ENCODE data around the gene ABCC10.
"Not testable (repeated sequence)": the region's sequence is repeated elsewhere in the genome, so short reads cannot be mapped to it uniquely, and the experiment has no call there.

ABCC10 gene

DNA sequence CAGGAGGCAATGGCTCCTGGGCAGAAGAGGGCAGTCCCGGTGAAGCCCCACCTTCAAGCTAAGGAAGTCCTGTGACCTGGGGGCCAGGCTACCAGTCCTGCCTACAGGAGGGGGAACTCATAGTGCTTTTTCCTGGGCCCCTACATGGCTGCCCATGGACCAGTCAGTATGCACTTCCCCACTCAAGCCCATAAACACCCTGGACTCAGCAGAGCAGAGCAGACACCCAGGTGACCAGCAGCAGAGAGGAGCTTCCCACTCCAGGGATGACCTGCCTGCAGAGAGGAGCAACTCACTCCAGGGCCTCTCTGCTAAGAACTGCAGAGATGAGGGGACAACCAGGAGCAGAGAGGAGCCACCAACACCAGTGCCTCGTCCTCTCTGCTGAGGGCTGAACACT is 14.3 kb upstream of the ABCC10 start:
- DNase-seq: no peak

GRCh38 chr6:43415275-43415674 is 12.1 kb upstream of the ABCC10 start:
- not testable (repeated sequence) for DNase-seq

DNA sequence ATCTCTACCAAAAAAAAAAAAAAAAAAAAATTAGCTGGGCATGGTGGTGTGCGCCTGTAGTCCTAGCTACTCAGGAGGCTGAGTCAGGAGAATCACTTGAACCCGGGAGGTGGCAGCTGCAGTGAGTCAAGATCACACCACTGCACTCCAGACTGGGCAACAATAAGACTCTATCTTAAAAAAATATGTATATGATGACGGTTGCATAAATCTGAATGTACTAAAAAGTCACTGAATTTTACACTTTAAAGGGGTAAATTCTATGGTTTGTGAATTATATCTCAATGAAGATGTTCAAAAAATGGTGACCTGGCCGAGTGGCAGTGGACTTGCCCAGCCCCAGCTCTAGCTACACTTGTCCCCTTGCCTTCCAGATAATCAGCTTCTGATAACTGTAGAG is 10.4 kb upstream of the ABCC10 start:
- no peak for DNase-seq

DNA sequence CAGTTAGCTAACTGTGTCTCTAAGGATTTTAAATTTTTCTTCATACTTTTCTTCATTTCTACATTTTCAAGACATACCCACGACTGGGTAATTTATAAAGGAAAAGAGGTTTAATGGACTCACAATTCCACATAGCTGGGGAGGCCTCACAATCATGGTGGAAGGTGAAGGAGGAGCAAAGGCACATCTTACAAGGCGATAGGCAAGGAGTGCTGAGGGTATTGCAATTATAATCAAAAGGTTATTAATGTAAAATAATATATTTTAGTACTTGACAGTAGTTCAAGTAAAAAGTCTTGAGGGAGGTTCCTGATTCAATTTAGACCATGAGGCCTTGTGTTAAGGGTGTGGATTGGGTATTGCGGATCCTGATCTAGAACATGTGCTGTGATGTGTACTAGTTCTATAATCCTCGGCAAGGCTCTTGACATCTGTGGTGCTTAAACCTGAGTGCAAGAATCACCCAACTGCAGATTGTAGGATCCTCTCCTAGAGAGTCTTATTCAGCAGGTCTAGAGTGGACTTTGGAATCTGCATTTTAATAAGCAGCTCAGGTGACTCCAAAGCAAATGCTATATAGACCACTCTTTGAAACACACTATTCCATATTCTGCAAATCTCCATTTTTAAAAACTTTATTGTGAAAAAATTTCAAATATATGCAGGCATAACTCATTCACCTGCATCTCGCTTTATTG is 7.2 kb upstream of the ABCC10 start:
- no peak for DNase-seq

GRCh38 chr6:43421831-43422230 is 5.5 kb upstream of the ABCC10 start:
- DNase-seq: no peak

DNA sequence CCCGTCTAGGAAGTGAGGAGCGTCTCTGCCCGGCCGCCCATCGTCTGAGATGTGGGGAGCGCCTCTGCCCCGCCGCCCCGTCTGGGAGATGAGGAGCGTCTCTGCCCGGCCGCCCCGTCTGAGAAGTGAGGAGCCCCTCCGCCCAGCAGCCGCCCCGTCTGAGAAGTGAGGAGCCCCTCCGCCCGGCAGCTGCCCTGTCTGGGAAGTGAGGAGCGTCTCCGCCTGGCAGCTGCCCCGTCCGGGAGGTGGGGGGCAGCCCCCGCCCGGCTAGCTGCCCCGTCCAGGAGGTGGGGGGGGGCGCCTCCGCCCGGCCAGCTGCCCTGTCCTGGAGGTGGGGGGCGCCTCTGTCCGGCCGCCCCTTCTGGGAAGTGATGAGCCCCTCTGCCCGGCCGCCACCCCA is 2.3 kb upstream of the ABCC10 start:
- not testable (repeated sequence) for DNase-seq

DNA sequence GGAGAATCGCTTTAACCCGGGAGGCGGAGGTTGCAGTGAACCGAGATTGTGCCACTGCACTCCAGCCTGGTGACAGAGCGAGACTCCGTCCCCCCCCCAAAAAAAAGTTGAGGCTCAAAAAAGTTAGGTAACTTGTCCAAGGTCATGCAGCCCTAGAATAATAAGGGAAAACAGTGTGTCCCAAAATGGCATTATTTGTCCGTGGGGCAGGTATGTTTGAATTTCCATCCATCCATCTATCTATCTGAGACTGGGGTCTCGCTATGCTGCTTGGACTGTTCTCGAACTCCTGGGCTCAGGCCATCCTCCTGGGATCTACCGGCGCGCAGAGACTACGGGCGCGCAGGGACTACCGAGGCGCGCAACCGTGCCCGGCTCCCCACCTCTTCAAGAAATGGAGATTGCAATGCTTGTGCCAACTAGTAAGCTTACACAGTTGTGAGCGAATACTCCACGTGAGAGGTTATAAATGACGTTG is 374 bp upstream of the ABCC10 start:
- DNase-seq: no peak

- no peak for DNase-seq
These were observed 800 bp downstream of the ABCC10 start for GRCh38 chr6:43428112-43428570.

GRCh38 chr6:43428874-43429273 is 1.5 kb downstream of the ABCC10 start:
- DNase-seq: no peak

DNA sequence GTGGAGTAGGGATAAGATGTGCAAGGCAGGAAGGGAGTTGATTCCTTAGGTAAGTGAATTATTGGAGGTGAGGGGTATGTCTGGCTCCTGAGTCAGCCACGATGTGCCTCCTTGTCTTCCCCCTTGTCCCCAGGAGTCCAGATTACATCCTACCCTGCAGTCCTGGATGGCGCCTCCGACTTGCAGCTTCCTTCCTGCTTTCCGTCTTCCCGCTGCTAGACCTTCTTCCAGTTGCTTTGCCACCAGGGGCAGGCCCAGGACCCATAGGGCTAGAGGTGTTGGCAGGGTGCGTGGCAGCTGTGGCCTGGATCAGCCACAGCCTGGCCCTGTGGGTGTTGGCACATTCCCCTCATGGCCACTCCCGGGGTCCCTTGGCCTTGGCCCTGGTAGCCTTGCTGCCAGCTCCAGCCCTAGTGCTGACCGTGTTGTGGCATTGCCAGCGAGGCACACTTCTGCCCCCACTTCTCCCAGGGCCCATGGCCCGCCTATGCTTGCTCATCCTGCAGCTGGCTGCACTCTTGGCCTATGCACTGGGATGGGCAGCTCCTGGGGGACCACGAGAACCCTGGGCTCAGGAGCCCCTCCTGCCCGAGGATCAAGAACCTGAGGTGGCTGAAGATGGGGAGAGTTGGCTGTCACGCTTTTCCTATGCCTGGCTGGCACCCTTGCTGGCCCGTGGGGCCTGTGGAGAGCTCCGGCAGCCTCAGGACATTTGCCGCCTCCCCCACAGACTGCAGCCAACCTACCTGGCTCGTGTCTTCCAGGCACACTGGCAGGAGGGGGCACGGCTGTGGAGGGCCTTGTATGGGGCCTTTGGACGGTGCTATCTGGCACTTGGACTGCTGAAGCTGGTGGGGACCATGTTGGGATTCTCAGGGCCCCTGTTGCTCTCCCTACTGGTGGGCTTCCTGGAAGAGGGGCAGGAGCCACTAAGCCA is 4.9 kb downstream of the ABCC10 start:
- DNase-seq: no peak

DNA sequence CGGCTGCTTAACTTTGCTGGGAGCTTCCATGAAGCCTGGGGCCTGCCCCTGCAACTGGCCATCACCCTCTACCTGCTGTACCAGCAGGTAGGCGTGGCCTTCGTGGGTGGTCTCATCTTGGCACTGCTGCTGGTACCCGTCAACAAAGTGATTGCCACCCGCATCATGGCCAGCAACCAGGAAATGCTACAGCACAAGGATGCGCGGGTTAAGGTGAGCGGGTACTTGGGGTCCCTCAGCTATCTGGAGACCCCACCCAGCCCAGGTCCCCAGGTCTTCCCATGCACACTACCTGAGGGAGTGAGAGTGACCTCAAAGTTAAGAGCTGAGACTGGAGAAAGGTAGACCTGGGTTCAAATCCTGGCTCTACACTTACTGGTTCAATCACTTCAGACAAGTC is 5.8 kb downstream of the ABCC10 start:
- no peak for DNase-seq

DNA sequence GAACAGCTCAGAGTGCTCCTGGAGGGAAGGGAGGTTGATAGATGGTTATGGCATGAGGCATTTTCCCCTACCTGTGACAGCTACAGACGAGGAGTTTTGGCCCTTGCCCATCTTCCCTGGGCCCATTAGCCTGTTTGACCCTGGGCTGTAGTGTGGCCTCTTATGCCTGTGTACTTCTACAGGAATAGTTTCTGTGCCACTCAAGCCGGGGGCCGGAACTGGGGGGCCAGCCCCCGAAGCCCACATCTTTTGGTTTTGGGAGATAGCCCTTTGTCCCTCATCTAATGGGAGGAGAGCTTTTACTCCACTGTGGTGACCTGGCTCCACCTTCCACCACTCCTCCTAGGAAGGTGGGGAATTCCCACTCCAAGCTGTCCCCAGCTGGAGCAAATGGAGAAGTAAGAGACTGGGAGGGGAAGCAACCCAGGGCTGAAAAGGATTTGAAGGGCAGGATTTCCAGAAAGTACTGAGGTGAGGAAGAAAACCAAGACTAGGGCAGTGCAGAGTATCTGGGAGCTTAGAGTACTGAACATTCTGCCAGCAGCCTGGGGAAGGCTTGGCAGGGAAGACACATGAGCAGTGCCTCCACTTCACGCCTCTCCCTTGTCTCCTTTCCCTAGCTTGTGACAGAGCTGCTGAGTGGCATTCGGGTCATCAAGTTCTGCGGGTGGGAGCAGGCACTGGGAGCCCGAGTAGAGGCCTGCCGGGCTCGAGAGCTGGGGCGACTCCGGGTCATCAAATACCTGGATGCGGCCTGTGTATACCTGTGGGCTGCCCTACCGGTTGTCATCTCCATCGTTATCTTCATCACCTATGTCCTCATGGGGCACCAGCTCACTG is 6.9 kb downstream of the ABCC10 start:
- no peak for DNase-seq

- DNase-seq: no peak
These were observed 7.6 kb downstream of the ABCC10 start for GRCh38 chr6:43434943-43435342.

DNA sequence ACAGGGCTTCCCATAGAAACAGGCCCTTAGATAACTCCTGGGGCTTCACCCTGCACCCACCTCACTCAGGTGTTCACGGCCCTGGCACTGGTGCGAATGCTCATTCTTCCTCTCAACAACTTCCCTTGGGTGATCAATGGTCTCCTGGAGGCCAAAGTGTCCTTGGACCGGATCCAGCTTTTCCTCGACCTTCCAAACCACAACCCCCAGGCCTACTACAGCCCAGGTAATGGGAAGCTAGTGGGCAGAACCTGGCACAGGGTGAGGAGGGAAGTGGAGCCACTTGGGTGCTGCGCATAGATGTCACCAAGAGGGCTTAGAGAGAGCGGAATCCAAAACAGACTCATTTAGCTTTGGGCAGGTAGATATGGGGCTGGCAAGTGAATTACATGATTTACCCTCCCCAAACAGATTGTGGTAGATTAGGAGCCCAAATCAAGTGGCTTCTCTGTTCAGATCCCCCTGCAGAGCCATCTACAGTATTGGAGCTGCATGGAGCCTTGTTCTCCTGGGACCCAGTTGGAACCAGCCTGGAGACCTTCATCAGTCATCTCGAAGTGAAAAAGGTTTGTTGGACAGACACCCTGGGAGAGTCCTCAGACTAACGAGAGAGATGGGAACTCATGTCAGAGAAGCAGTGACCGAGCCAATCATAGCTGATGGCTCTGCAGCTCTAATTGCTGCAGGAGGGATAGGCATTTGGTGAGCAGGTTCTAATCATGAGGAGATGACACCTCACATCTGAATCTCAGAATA is 8.5 kb downstream of the ABCC10 start:
- DNase-seq: no peak

GRCh38 chr6:43436577-43437282 is 9.4 kb downstream of the ABCC10 start:
- DNase-seq: no peak

GRCh38 chr6:43437700-43438099 is 10.4 kb downstream of the ABCC10 start:
- DNase-seq: no peak

- no peak for DNase-seq
These were observed 15.6 kb downstream of the ABCC10 start for GRCh38 chr6:43442935-43443334.

DNA sequence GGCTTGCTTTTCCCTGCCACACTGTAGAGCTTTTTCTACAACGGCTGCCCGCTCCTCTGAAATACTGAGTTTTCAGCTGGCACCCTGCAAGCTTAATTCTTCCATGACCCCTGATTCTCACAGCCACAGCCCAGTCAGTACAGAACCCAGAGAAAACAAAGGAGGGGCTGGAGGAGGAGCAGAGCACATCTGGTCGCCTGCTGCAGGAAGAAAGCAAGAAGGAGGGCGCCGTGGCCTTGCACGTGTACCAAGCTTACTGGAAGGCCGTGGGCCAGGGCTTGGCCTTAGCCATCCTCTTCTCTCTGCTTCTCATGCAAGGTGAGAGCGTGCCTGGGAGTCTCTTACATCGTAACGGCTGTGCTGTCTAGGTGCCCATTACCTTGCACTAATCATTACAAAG is 16.7 kb downstream of the ABCC10 start:
- DNase-seq: no peak

DNA sequence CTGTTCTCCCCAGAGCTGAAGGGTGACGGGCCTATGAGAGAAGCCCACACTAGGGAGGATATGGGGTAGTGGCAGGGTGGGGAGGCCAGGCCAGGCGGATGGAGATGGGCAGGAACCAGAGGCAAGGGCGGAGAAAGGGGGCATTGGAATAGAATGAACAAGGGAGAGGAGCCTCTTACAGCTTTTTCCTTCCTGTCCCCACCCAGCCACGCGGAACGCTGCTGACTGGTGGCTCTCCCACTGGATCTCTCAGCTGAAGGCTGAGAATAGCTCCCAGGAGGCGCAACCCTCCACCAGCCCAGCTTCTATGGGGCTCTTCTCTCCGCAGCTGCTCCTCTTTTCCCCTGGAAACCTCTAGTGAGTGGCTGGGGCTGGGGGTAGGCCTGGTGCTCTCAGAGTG is 17.2 kb downstream of the ABCC10 start:
- DNase-seq: no peak

GRCh38 chr6:43445576-43445975 is 18.2 kb downstream of the ABCC10 start:
- DNase-seq: no peak

GRCh38 chr6:43447604-43448003 is 20.3 kb downstream of the ABCC10 start:
- no peak for DNase-seq

- no peak for DNase-seq
These were observed 21.6 kb downstream of the ABCC10 start for GRCh38 chr6:43448916-43449315.

Data from NCI-H1694 treated with DMSO at 0.1 percent for 48 hours (cell line).